Activated naive CD8-positive, alpha-beta T cell treated with anti-CD3 and anti-CD28 coated beads, Interleukin-2, amount 50 U/mL, for 24 hours (primary cell): ENCODE data around the gene KDM4B.
A peak's percentile ranks its signal among the peaks of the same experiment; 100 is the strongest.

Source experiments
- ATAC-seq: fragments of 150-1000 bp; cut with Tn5 transposase; one replicate; pipeline ENCODE4 v1.10.0; 2021
- DNase-seq: peaks from one replicate; pipeline ENCODE4 v3.0.0; 2021
- H3K27ac Mint-ChIP-seq: one replicate; pipeline ENCODE4 v1.8.0; 2021; ENCODE audit warnings: mild to moderate bottlenecking, mixed read lengths
- H3K27me3 Mint-ChIP-seq: one replicate; pipeline ENCODE4 v1.8.0; 2021; ENCODE audit warnings: mixed read lengths
- H3K36me3 Mint-ChIP-seq: one replicate; pipeline ENCODE4 v1.8.0; 2021; ENCODE audit warnings: low read depth, mixed read lengths
- H3K4me1 Mint-ChIP-seq: one replicate; pipeline ENCODE4 v1.8.0; 2021; ENCODE audit warnings: mixed read lengths
- H3K4me3 Mint-ChIP-seq: one replicate; pipeline ENCODE4 v1.8.0; 2021; ENCODE audit warnings: mild to moderate bottlenecking, moderate library complexity, mixed read lengths
- H3K9me3 Mint-ChIP-seq: one replicate; pipeline ENCODE4 v1.8.0; 2021; ENCODE audit warnings: mixed read lengths

Gene KDM4B

GRCh38 chr19:5063873-5064645 is 95.1 kb downstream of the KDM4B start:
- no peak overlapping the region for H3K4me3 Mint-ChIP-seq
- ATAC-seq (no peak), DNase-seq (no peak)
- no peaks in the 10 kb centered on the region for H3K4me1 Mint-ChIP-seq
- no peak overlapping the region for H3K27ac Mint-ChIP-seq
- peaks cover 21% of the 10 kb centered on the region for H3K36me3 Mint-ChIP-seq
- H3K27me3 Mint-ChIP-seq = no peaks in the 10 kb centered on the region
- H3K9me3 Mint-ChIP-seq = peaks cover 9% of the 10 kb centered on the region

GRCh38 chr19:5064896-5065295 is 96.0 kb downstream of the KDM4B start:
- Mint-ChIP-seq H3K4me1 (no peaks in the 10 kb centered on the region), H3K27me3 (no peaks in the 10 kb centered on the region), H3K36me3 (peaks cover 21% of the 10 kb centered on the region), H3K9me3 (peaks cover 9% of the 10 kb centered on the region), H3K27ac (no peak overlapping the region), H3K4me3 (no peak overlapping the region)
- ATAC-seq (no peak), DNase-seq (no peak)

GRCh38 chr19:5065663-5066093 is 96.8 kb downstream of the KDM4B start:
- Mint-ChIP-seq H3K36me3 (peaks cover 21% of the 10 kb centered on the region), H3K27ac (no peak overlapping the region), H3K9me3 (peaks cover 9% of the 10 kb centered on the region), H3K4me1 (peaks cover 2% of the 10 kb centered on the region), H3K4me3 (no peak overlapping the region), H3K27me3 (no peaks in the 10 kb centered on the region)
- ATAC-seq (no peak), DNase-seq (no peak)

GRCh38 chr19:5066768-5067167 is 97.9 kb downstream of the KDM4B start:
- DNase-seq (no peak), ATAC-seq (no peak)
- peaks cover 13% of the 10 kb centered on the region for H3K36me3 Mint-ChIP-seq
- H3K4me3 Mint-ChIP-seq = no peak overlapping the region
- peaks cover 9% of the 10 kb centered on the region for H3K9me3 Mint-ChIP-seq
- H3K27ac Mint-ChIP-seq = no peak overlapping the region
- H3K27me3 Mint-ChIP-seq = no peaks in the 10 kb centered on the region
- peaks cover 6% of the 10 kb centered on the region for H3K4me1 Mint-ChIP-seq

GRCh38 chr19:5067678-5068077 is 98.8 kb downstream of the KDM4B start:
- no peak for ATAC-seq
- DNase-seq = no peak
- Mint-ChIP-seq H3K27ac (no peak overlapping the region), H3K4me1 (peaks cover 6% of the 10 kb centered on the region), H3K4me3 (no peak overlapping the region), H3K27me3 (no peaks in the 10 kb centered on the region), H3K36me3 (peaks cover 7% of the 10 kb centered on the region), H3K9me3 (peaks cover 6% of the 10 kb centered on the region)

GRCh38 chr19:5068233-5069072 is 99.5 kb downstream of the KDM4B start:
- no peak for DNase-seq
- Mint-ChIP-seq H3K27ac (no peak overlapping the region), H3K27me3 (no peaks in the 10 kb centered on the region), H3K9me3 (no peaks in the 10 kb centered on the region), H3K36me3 (no peaks in the 10 kb centered on the region), H3K4me1 (peaks cover 6% of the 10 kb centered on the region), H3K4me3 (no peak overlapping the region)
- no peak for ATAC-seq

GRCh38 chr19:5070331-5070730 is 101.4 kb downstream of the KDM4B start:
- Mint-ChIP-seq H3K9me3 (no peaks in the 10 kb centered on the region), H3K36me3 (no peaks in the 10 kb centered on the region), H3K27ac (no peak overlapping the region), H3K4me1 (peaks cover 23% of the 10 kb centered on the region), H3K4me3 (no peak overlapping the region), H3K27me3 (no peaks in the 10 kb centered on the region)
- DNase-seq = no peak
- no peak for ATAC-seq

DNA sequence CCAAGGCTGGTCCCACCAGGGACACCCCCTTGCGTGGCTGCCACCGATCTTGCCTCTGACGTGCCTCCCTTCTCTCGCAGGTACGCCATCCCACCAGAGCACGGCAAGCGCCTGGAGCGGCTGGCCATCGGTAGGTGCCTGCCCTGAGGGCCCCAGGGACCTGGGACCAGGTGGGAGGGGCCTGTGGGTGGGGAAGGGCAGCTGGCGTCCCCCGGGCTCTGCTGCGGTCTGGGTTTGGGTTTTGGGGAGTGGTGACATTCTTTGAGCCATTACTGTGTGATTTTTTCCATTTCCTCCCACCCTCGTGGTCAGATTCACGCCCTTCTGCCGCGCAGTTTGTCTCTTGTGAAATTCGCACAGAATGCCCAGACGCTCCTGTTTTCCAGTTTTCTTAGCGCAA is 102.0 kb downstream of the KDM4B start:
- Mint-ChIP-seq H3K4me1 (peaks cover 26% of the 10 kb centered on the region), H3K27me3 (no peaks in the 10 kb centered on the region), H3K36me3 (no peaks in the 10 kb centered on the region), H3K27ac (no peak overlapping the region), H3K4me3 (no peak overlapping the region), H3K9me3 (no peaks in the 10 kb centered on the region)
- ATAC-seq (no peak), DNase-seq (no peak)

- peaks cover 26% of the 10 kb centered on the region for H3K4me1 Mint-ChIP-seq
- DNase-seq (no peak), ATAC-seq (no peak)
- H3K27ac Mint-ChIP-seq = no peak overlapping the region
- no peaks in the 10 kb centered on the region for H3K36me3 Mint-ChIP-seq
- H3K27me3 Mint-ChIP-seq = no peaks in the 10 kb centered on the region
- H3K4me3 Mint-ChIP-seq = no peak overlapping the region
- H3K9me3 Mint-ChIP-seq = no peaks in the 10 kb centered on the region
These were observed 102.7 kb downstream of the KDM4B start for GRCh38 chr19:5071579-5071978.

GRCh38 chr19:5072115-5072514 is 103.2 kb downstream of the KDM4B start:
- ATAC-seq (no peak), DNase-seq (no peak)
- no peak overlapping the region for H3K27ac Mint-ChIP-seq
- peaks cover 27% of the 10 kb centered on the region for H3K4me1 Mint-ChIP-seq
- H3K36me3 Mint-ChIP-seq = no peaks in the 10 kb centered on the region
- no peaks in the 10 kb centered on the region for H3K9me3 Mint-ChIP-seq
- H3K27me3 Mint-ChIP-seq = no peaks in the 10 kb centered on the region
- no peak overlapping the region for H3K4me3 Mint-ChIP-seq

- DNase-seq (no peak), ATAC-seq (no peak)
- H3K27ac Mint-ChIP-seq = no peak overlapping the region
- H3K4me3 Mint-ChIP-seq = no peak overlapping the region
- no peaks in the 10 kb centered on the region for H3K9me3 Mint-ChIP-seq
- H3K36me3 Mint-ChIP-seq = no peaks in the 10 kb centered on the region
- H3K27me3 Mint-ChIP-seq = no peaks in the 10 kb centered on the region
- H3K4me1 Mint-ChIP-seq = peaks cover 29% of the 10 kb centered on the region
These were observed 104.4 kb downstream of the KDM4B start for GRCh38 chr19:5073153-5073844.

GRCh38 chr19:5074407-5074806 is 105.5 kb downstream of the KDM4B start:
- H3K4me3 Mint-ChIP-seq = no peak overlapping the region
- H3K4me1 Mint-ChIP-seq = peaks cover 29% of the 10 kb centered on the region
- no peaks in the 10 kb centered on the region for H3K36me3 Mint-ChIP-seq
- no peak for DNase-seq
- H3K27me3 Mint-ChIP-seq = no peaks in the 10 kb centered on the region
- H3K27ac Mint-ChIP-seq = no peak overlapping the region
- no peaks in the 10 kb centered on the region for H3K9me3 Mint-ChIP-seq
- no peak for ATAC-seq

- H3K9me3 Mint-ChIP-seq = no peaks in the 10 kb centered on the region
- DNase-seq = no peak
These were observed 106.0 kb downstream of the KDM4B start for GRCh38 chr19:5074830-5075394.

GRCh38 chr19:5075597-5075996 is 106.7 kb downstream of the KDM4B start:
- Mint-ChIP-seq H3K36me3 (peaks cover 4% of the 10 kb centered on the region), H3K27ac (peak overlapping the region; percentile 39), H3K9me3 (no peaks in the 10 kb centered on the region), H3K27me3 (no peaks in the 10 kb centered on the region), H3K4me1 (peaks cover 28% of the 10 kb centered on the region), H3K4me3 (no peak overlapping the region)
- peak; percentile 67 for ATAC-seq
- DNase-seq = peak; percentile 24

More at GRCh38 chr19:5074830-5075394, 106.0 kb downstream of the KDM4B start:
- Mint-ChIP-seq H3K27me3 (no peaks in the 10 kb centered on the region), H3K27ac (no peak overlapping the region), H3K4me3 (no peak overlapping the region), H3K4me1 (peaks cover 29% of the 10 kb centered on the region), H3K36me3 (no peaks in the 10 kb centered on the region)
- no peak for ATAC-seq
